ENCODE data around the gene FOXK2.
"Not testable (repeated sequence)": the region's sequence is repeated elsewhere in the genome, so short reads cannot be mapped to it uniquely, and the experiment has no call there.

FOXK2 gene

DNA sequence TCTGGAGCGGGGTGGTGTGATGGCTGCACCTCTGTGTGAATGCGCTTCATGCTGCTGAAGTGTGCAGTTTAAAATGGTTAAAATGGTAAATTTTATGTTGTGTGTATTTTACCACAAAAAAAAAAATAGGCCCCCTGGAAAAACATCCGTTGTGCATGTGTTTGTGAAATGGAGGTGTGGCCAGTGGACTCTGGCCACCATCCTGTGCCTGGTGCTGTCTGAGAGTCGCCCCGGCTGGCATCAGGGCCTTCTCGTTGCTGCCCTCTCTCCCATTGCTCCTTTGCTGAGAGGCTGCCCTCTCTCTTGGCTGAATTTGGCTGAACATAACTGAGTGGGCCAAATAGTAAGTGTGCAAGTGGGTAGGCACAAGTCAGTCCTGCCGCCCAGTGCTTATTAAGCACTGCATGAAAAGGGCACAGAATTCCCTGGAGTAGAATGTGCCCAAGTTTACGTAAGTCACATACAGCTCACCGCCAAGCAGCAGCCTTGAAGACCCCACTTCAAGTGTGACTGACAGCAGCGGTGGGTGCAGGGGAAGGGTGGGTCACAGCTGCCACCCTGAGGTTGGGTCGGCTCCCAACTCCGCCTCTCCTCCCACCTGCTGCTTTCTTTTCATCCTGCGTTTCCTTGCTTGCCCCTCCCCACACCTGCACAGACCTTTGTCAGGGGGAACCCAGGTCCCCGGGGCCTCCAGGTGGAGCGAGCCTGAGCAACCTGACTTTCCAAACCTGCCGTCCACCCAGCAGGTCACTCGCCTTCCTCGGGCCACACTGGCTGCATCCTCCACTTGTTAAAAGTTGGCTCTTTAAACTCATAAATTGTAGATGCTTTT is 46.8 kb downstream of the FOXK2 start:
- no peak for DNase-seq

DNA sequence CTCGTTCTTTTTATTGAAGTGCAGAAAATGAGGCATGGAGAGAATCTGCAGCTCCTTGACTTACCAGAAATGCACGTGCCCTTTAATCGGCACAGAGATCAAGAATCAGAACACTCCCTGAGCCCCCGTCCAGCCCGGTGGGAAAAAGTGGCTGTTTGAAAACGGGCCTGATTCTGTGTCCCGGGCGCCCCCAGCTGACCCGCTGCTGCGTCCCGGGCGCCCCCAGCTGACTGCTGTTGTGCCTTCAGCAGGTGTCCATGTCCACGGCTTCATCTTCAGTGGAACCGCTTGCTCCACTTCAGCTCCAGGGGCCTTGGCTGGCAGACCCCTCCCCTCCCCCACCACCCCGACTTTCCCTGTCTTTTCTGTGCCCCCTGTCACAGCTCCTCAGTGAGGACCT is 47.8 kb downstream of the FOXK2 start:
- no peak for DNase-seq

DNA sequence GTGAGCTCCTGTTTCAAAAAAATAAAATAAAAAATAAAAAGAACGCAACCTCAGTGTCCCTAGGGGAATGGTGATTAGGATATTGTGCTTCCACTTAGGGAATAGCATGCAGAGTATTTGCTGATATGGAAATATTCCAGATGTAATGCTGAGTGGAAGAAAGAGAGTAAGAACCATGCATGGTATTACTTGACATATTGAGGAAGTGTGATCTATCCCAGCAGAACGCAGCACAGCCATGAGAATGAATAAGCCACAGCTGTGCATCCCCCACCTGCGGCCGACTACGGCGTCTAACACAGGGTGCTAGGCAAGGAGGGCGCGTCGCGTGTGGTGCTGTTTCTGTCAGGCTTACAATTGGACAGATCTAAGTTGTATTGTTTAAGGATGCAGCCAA is 49.5 kb downstream of the FOXK2 start:
- DNase-seq = no peak

DNA sequence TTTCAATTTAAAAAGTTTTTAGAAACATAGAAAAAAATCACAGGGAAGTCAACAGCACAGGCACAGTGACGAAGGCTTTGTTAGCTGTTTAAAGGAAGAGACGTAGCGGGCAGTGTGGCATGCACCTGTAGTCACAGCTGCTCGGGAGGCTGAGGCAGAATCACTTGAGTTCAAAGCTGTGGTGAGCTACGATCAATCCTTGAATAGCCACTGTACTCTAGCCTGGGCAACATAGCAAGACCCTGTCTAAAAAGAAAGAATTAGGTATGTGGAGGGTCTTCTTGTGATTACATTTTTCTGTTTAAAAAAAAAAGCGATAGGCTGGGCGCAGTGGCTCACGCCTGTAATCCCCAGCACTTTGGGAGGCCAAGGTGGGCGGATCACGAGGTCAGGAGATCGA is 50.1 kb downstream of the FOXK2 start:
- no peak for DNase-seq

DNA sequence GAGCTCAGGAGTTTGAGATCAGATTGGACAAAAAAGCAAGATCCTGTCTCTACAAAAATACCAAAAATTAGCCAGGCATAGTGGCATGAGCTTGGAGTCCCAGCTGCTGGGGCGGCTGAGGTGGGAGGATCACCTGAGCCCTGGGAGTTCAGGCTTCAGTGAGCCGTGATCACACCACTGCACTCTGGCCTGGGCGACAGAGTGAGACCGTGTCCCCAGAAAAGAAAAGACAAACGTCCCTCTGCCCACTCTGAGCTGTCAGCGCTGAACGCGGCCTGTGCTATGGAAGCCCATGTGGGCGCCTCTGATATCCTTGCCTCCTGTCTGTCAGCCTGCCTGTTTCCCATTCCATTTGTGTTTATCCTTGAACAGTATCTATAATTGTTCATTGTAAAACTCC is 50.7 kb downstream of the FOXK2 start:
- DNase-seq = no peak

DNA sequence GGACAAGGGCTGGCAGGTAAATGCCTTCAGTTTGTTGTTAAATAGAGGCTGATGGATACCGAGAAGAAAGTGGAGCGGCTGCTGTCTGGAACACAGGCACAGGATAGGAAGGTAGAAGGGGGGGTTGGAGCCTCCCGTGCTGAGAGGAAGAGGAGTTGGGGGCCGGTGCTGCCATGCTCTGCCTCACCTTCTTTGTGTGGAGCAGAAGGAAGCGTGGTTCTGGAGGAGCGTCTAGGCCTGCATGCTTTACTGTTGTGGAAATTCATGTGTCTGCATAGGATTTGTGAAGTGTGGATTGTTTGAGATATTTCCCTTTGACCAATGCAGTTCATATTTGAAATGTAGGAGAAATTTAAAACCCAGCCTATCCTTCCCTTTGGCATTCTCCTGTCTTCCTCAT is 52.3 kb downstream of the FOXK2 start:
- no peak for DNase-seq

DNA sequence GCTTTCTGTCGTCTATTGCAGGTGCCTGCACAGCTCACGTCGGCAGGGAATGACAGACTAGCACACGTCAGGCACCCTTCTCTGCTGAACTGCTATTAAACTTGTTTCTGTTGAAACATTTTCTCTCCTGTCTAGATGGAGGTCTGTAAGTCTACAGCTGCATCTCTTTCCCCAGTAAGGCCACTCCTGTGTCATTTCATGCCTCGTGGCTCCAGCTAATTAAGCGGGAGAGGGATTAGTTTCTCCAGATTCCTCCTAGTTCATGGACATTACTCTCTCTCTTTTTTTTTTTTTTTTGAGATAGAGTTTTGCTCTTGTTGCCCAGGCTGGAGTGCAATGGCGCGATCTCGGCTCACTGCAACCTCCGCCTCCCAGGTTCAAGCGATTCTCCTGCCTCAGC is 54.5 kb downstream of the FOXK2 start:
- DNase-seq = no peak

DNA sequence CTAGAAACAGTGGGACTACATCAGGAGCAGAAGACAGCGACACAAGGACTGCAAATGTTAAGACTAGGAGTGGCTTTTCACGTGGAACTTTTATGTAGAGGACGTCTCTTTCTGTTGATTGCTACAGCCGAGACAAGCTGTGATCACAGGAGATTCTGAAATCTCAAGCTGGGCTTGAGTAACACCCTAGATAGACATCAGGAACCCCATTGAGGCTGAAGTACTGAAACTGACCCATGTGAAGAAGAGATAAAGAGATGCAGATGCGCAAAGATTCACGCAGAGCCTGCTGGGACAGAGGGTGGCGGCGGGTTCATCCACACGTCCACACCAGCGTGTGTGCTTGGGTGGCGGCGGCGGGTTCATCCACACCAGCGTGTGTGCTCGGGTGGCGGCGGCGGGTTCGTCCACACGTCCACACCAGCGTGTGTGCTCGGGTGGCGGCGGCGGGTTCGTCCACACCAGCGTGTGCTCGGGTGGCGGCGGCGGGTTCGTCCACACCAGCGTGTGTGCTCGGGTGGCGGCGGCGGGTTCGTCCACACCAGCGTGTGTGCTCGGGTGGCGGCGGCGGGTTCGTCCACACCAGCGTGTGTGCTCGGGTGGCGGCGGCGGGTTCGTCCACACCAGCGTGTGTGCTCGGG is 56.2 kb downstream of the FOXK2 start:
- not testable (repeated sequence) for DNase-seq

DNA sequence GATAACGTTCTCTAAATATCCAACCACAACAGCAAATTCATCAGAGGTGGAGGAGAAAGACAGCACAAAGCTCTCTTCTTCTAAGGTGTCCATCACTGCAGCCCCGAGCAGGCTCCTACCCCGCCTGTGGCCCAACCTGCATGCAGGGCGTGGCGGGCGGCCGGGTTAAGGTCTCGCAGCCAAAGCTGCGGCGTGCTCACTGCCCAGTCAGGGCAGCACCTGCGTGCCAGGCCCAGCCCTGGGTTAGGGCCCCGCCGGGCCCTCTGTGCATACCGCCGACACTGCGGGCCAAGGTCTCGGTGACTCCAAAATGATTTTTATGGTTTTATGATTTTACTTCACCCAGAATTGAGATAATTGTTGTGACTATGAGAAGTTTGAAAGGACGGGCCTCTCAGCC is 57.8 kb downstream of the FOXK2 start:
- no peak for DNase-seq

DNA sequence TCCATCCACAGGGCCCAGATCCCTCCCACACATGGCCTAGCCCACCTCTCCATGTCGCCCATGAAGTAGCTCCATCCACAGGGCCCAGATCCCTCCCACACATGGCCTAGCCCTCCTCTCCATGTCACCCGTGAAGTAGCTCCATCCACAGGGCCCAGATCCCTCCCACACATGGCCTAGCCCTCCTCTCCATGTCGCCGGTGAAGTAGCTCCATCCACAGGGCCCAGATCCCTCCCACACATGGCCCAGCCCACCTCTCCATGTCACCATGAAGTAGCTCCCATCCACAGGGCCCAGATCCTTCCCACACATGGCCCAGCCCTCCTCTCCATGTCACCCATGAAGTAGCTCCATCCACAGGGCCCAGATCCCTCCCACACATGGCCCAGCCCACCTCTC is 60.4 kb downstream of the FOXK2 start:
- DNase-seq = not testable (repeated sequence)

DNA sequence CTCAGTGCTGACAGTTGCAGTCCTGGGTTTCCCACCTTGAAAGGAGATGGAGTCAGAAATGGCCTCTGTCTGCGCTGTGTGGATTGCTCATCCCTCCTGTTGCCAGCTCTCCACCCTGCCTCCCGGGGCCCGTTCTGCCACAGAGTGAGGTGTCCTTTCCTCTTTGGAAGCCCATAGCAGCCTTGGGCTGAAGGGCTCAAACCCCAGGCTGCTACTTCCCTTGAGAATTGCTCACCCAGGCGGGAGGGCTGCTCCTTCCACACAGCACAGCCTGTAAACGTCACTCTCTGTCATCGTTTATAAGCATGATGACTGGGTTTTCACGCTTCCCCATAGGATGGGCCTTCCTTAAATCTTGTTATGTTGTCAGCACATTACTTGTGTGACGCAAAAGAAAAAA is 62.7 kb downstream of the FOXK2 start:
- DNase-seq = no peak

DNA sequence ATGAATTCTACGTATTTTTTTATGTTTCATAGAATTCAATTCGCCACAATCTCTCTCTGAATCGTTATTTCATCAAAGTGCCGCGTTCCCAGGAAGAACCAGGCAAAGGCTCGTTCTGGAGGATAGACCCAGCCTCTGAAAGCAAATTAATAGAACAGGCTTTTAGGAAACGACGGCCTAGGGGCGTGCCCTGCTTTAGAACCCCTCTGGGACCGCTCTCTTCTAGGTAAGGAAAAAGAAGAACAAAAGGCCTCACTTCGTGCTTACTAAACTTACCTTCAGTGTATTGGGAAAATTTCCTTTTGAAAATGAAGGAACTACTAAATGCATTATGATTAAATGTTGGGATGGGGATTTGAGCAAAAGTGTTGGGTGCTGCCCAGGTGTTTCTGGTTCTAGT is 63.2 kb downstream of the FOXK2 start:
- no peak for DNase-seq

DNA sequence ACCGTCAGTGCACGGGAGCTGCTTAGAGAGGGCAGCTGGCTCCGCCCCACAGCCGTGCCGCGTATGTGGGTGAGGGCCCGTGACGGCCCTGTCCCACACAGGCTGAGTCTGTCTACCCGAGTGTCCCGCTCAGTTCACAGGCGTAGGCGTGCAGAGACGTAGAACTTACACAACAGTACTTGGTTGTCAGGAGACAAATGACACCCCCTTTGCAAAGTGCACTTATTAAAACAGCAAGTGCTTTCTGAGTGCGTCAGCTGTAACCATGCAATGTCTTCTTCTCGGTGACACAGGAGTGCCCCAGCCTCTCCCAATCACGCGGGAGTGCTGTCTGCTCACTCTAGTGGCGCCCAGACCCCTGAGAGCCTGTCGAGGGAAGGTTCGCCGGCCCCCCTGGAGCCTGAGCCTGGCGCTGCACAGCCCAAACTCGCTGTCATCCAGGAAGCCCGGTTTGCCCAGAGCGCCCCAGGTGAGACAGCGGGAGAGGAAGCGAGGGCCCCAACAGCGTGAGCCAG is 64.2 kb downstream of the FOXK2 start:
- no peak for DNase-seq

DNA sequence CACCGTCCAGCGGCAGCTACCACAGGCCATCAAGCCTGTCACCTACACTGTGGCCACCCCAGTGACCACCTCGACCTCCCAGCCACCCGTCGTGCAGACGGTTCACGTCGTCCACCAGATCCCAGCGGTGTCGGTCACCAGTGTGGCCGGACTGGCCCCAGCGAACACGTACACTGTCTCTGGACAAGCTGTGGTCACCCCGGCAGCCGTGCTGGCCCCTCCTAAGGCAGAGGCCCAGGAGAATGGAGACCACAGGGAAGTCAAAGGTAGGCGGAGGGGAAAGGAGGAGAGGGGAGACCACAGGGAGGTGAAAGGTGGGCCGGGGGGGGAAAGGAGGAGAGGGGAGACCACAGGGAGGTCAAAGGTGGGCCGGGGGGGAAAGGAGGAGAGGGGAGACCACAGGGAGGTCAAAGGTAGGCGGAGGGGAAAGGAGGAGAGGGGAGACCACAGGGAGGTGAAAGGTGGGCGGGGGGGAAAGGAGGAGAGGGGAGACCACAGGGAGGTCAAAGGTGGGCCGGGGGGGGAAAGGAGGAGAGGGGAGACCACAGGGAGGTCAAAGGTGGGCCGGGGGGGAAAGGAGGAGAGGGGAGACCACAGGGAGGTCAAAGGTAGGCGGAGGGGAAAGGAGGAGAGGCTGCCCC is 66.5 kb downstream of the FOXK2 start:
- DNase-seq = not testable (repeated sequence)

DNA sequence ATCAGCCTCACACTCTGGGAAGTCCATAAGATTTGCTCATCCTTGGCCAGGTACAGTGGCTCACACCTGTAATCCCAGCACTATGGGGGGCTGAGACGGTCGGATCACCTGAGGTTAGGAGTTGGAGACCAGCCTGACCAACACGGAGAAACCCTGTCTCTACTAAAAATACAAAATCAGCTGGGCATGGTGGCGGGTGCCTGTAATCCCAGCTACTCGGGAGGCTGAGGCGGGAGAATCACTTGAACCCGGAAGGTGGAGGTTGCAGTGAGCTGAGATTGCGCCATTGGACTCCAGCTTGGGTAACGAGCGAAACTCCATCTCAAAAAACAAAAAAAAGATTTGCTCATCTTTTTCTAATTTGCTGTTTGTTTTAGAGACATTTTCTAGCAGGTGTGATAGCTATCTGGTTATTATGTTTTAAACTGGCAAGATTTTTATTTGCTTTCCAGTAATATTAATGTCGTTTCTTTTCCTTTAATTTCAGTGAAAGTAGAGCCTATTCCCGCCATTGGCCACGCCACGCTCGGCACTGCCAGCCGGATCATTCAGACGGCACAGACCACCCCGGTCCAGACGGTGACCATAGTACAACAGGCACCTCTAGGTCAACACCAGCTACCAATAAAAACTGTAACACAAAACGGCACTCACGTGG is 67.2 kb downstream of the FOXK2 start:
- DNase-seq = no peak

DNA sequence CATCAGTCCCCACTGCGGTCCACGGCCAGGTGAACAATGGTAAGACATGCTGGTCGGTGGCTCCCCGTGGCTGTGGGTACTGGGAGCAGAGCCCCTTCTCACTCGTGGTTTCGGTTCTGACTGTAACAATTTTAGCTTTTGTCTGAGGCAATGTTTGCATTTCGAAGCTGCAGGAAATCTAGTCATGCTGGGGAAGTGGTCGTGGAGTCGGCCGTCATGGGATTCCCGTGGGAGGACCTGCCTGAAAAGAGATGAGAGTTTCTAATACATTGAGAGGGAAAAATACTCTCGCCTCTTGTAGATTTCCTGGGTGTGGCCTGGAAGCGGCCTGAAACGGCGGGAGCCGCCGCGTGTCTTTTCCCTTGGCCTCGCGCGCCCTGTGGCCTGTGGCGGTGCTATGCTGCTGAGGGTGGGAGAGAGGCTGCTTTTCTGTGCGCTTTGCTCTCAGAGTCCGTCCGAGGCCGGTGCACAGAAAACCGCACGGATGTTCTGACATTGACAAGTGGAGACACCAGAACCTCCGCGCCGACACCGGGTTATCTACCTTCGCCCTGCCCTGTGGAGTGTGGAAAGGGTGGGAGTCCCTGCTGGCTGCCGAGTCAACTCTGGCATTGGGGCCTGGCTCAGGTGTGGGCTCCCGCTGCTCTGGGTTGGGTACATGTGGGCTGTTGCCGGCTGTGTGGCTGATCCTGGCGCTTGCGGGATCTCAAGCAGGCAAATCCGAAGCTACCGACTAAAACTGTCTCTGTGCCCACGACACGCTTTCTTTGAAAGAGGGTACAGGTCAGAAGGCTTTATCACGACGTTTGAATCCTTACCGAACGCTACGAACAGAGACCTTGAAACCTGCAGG is 67.9 kb downstream of the FOXK2 start:
- no peak for DNase-seq

DNA sequence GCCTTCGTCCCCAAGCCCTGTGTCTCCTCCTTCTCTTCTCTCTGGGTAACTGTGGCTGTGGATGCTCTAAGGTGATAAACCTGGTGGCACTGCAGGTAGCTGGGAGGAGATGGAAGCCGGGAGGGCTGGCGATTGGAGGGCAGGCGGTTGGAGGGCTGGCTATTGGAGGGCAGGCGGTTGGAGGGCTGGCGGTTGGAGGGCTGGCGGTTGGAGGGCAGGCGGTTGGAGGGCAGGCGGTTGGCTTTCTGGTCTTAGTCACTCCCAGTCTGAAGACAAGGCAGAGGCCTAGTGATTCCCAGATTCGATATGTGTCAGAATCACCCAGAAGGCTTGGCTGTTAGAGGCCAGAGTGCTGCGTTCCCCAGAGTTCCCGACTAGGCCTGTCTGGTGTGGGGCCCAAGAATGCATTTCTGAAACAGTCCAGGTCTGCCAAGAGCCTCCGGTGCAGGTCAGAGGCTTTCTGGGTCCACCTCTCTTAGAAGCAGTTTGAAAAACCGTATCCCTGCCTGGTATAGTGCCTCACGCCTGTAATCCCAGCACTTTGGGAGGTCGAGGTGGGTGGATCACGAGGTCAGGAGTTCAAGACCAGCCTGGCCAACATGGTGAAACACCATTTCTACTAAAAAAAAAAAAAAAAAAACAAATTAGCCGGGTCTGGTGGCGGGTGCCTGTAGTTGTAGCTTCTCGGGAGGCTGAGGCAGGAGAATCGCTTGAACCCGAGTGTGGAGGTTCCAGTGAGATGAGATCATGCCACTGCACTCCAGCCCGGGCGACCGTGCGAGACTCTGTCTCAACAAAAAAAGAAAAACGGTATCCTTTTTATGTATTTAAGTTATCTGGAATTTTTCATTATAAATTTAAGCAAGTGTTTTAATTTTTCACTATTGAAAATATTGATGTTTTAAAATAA is 69.0 kb downstream of the FOXK2 start:
- no peak for DNase-seq

DNA sequence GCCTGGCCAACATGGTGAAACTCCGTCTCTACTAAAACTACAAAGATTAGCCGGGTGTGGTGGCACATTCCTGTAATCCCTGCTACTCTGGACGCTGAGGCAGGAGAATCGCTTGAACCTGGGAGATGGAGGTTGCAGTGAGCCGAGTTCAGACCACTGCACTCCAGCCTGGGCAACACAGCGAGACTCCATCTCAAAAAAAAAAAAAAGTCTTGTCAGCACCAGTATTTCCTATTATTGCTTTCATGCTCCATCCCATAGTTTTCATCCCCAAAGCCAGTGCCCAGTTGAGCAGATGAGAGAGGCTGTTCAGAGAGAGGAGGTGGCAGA is 70.3 kb downstream of the FOXK2 start:
- DNase-seq = no peak

DNA sequence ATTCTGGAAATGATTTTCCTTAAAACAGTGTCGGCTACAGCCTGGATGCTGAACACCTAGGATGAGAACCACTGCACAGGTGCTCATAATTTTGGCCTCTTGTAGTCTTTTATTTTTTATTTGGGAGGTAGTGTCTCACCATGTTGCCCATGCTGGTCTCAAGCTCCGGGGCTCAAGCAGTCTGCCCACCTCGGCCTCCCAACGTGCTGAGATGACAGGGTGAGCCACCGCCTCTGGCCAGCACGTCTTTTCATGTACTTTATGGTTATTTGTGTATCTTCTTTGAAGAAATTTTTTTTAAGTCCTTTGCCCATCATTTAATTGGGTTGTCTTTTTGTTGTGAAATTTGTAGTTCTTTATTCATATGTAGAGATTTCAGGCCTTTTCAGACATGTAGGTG is 70.7 kb downstream of the FOXK2 start:
- no peak for DNase-seq

DNA sequence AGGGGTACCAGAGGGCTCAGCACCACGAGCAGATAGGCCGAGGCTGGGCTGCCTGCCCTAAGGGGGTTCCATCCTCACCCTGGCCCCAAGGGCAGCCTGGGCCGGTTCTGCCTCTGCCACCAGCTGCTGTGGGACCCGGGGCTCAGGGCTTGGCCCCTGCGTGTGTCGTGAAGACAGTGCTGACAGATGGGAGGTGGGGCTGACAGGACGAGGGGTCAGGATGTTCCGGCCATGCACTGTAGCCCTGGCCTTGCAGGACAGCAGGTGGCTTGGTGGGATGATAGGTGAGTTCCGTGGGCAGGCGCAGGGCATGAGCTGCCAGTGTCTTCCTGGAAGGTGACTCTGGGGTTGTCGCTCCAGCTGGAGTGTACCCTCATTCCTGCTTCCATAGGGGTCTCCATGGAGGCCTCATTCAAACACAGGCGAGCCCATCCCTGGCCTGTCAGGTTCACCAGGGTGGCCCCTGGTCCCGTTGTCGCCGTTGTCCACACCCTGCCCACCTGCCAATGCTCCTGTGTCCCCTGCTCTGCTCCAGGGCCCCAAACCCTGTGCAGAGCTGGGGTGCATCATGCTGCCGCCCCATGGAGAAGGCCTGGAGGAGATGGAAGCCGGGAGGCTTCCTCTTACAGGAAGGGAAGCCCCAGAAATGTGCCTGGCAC is 71.5 kb downstream of the FOXK2 start:
- DNase-seq = no peak

DNA sequence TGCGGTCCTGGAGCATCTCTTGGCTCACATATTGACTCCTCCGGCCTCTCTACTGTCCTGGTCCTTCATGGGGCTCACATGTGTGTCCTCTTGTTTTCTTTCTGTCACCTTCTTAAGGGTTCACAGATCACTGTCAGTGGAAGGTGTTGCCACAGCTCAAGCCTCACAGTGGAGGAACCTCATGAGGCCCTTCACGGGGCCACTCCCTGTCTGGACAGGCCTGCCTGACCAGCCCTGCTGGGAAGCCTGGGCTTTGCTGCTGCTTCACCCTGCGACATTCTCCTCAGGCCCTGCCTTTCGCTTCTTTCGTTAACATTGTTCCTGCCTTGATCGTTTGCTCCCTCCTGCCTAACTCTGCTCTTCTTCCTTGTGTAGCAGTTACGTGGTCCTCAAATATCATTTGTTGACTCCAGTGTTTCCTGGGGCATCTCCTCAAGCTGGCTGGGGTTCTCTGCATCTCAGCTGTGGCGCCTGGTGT is 72.8 kb downstream of the FOXK2 start:
- no peak for DNase-seq
